SIG-M5 (cell line): ENCODE data around the gene RYR3.

Experiments used
- DNase-seq: peaks from one replicate; lab custom pipeline; 2025; lab: John Stamatoyannopoulos, UW

RYR3 gene

GRCh38 chr15:33834892-33835743 is 524.4 kb downstream of the RYR3 start:
- no peak for DNase-seq

- no peak for DNase-seq
These were observed 526.5 kb downstream of the RYR3 start for GRCh38 chr15:33837294-33837693.

GRCh38 chr15:33839540-33839939 is 528.8 kb downstream of the RYR3 start:
- DNase-seq: no peak

GRCh38 chr15:33840615-33841014 is 529.8 kb downstream of the RYR3 start:
- DNase-seq: no peak

GRCh38 chr15:33844186-33844585 is 533.4 kb downstream of the RYR3 start:
- DNase-seq: no peak

GRCh38 chr15:33844597-33844996 is 533.8 kb downstream of the RYR3 start:
- no peak for DNase-seq

GRCh38 chr15:33846142-33846541 is 535.4 kb downstream of the RYR3 start:
- DNase-seq: no peak

GRCh38 chr15:33846862-33847261 is 536.1 kb downstream of the RYR3 start:
- no peak for DNase-seq

GRCh38 chr15:33848011-33848410 is 537.2 kb downstream of the RYR3 start:
- DNase-seq: no peak

- no peak for DNase-seq
These were observed 540.3 kb downstream of the RYR3 start for GRCh38 chr15:33851079-33851478.

GRCh38 chr15:33852094-33852493 is 541.3 kb downstream of the RYR3 start:
- no peak for DNase-seq

- DNase-seq: no peak
These were observed 541.8 kb downstream of the RYR3 start for GRCh38 chr15:33852570-33852969.

GRCh38 chr15:33857726-33858125 is 547.0 kb downstream of the RYR3 start:
- DNase-seq: no peak

- DNase-seq: no peak
These were observed 548.1 kb downstream of the RYR3 start for GRCh38 chr15:33858836-33859235.

- no peak for DNase-seq
These were observed 549.3 kb downstream of the RYR3 start for GRCh38 chr15:33859992-33860545.

- DNase-seq: no peak
These were observed 550.0 kb downstream of the RYR3 start for GRCh38 chr15:33860754-33861153.

GRCh38 chr15:33864360-33865075 is 553.8 kb downstream of the RYR3 start:
- DNase-seq: no peak

- DNase-seq: no peak
These were observed 554.6 kb downstream of the RYR3 start for GRCh38 chr15:33865416-33865815.

GRCh38 chr15:33866101-33866737 is 555.5 kb downstream of the RYR3 start:
- DNase-seq: no peak

GRCh38 chr15:33871980-33872379 is 561.2 kb downstream of the RYR3 start:
- no peak for DNase-seq

- DNase-seq: no peak
These were observed 561.8 kb downstream of the RYR3 start for GRCh38 chr15:33872416-33873106.

- no peak for DNase-seq
These were observed 563.4 kb downstream of the RYR3 start for GRCh38 chr15:33874156-33874555.
